Common myeloid progenitor, CD34-positive (primary cell): ENCODE measurements around the gene LRP10.

ENCODE experiments used
- CTCF ChIA-PET: fragments of 350-600 bp; sonication (Branson Sonifier 250); formaldehyde crosslinking; loops from one replicate; lab custom pipeline; 2021; ENCODE audit warnings: antibody characterized with exemption; lab: Charles Lee
- POLR2A ChIA-PET: fragments of 350-600 bp; sonication (Branson Sonifier 250); formaldehyde crosslinking; loops from one replicate; lab custom pipeline; 2021; ENCODE audit warnings: antibody characterized with exemption; lab: Charles Lee
- DNase-seq, 3 donors: peaks; one replicate each; pipeline versions ENCODE4 v3.0.0 to v3.0.0-alpha.2; 2013
- H3K27ac ChIP-seq, 2 experiments: 1 replicate in 1 of 2; 2 replicates in 1 of 2; pipeline ENCODE4 v1.7.0; 2013; ENCODE audit warnings: inconsistent platforms in 2 of 2, low read length in 2 of 2, mild to moderate bottlenecking in 2 of 2, low read depth in 1 of 2, moderate library complexity in 1 of 2; ENCODE audit not compliant: severe bottlenecking in 2 of 2, insufficient read depth in 1 of 2, poor library complexity in 1 of 2
- H3K27me3 ChIP-seq, 5 experiments: replicated peaks in 2 of 5; 1 replicate in 3 of 5; 2 replicates in 2 of 5; pipeline versions ENCODE4 v1.6.1 to v1.7.0; 2013; ENCODE audit warnings: low read length in 4 of 5, mild to moderate bottlenecking in 2 of 5, moderate library complexity in 2 of 5, inconsistent platforms in 1 of 5; ENCODE audit not compliant: insufficient read depth in 5 of 5, control insufficient read depth in 4 of 5
- H3K36me3 ChIP-seq, 4 experiments: 1 replicate in 2 of 4; 2 replicates in 2 of 4; pipeline versions ENCODE4 v1.6.1 to v1.7.0; 2013; ENCODE audit warnings: low read length in 3 of 4, control low read depth in 1 of 4, mild to moderate bottlenecking in 1 of 4; ENCODE audit not compliant: control insufficient read depth in 4 of 4, insufficient read depth in 4 of 4
- H3K4me1 ChIP-seq, 4 experiments: 1 replicate in 3 of 4; 2 replicates in 1 of 4; pipeline versions ENCODE4 v1.6.1 to v1.7.1; 2013; ENCODE audit warnings: low read length in 3 of 4, mild to moderate bottlenecking in 3 of 4, control low read depth in 1 of 4, inconsistent platforms in 1 of 4, moderate library complexity in 1 of 4; ENCODE audit not compliant: control insufficient read depth in 4 of 4, insufficient read depth in 4 of 4; ENCODE audit errors: control extremely low read depth in 1 of 4
- H3K4me3 ChIP-seq, 7 experiments: 1 replicate in 4 of 7; 2 replicates in 3 of 7; pipeline versions ENCODE4 v1.5.1 to v1.7.0; 2013; ENCODE audit warnings: mild to moderate bottlenecking in 7 of 7, low read length in 6 of 7, moderate library complexity in 6 of 7, inconsistent platforms in 2 of 7, low read depth in 2 of 7, control low read depth in 1 of 7; ENCODE audit not compliant: insufficient read depth in 4 of 7, control insufficient read depth in 1 of 7; ENCODE audit errors: extremely low read depth in 1 of 7
- H3K9me3 ChIP-seq, 5 experiments: 1 replicate in 4 of 5; 2 replicates in 1 of 5; pipeline versions ENCODE4 v1.6.1 to v1.7.1; 2013; ENCODE audit warnings: low read length in 4 of 5, mild to moderate bottlenecking in 2 of 5, inconsistent platforms in 1 of 5, low read depth in 1 of 5, moderate library complexity in 1 of 5; ENCODE audit not compliant: control insufficient read depth in 4 of 5, insufficient read depth in 2 of 5; ENCODE audit errors: control extremely low read depth in 1 of 5
- WGBS: methylation state at CpG from one replicate; pipeline ENCODE4 v1.1.5; 2013; ENCODE audit not compliant: insufficient coverage; 5-methylcytosine and 5-hydroxymethylcytosine counted together

Gene LRP10

GRCh38 chr14:22861651-22862050 lies 9.9 kb upstream of the LRP10 start:
- ChIA-PET POLR2A (interaction anchor here (0.6 to 2.0 kb wide), 2 partner anchors 9 to 52 kb away, joined by 4 to 6 read pairs; no protein-coding TSS in a partner anchor), CTCF (interaction anchor here (1.1 to 23.5 kb wide), 7 partner anchors 8 to 292 kb away, joined by 3 to 707 read pairs (median 5); partner anchors contain the start of genes LRP10, MMP14 and MRPL52)

DNA sequence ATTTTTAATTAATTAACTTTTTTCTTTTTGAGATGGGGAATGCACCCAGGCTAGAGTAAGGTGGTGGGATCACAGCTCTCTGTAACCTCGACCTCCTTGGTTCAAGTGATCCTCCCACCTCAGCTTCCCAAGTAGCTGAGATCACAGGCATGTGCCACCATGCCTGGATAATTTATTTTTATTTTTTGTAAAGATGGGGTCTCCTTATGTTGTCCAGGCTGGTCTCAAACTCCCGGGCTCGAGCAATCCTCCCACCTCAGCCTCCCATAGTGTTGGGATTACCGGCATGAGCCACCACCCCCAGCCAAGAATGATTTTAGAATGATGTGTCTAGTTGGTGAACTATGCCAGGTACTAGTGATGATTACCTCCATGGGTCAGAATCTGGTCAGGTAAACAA lies 6.6 kb upstream of the LRP10 start:
- ChIA-PET CTCF (interaction anchor here (1.0 to 7.1 kb wide), 3 partner anchors 7 to 17 kb away, joined by 5 to 44 read pairs (median 32); partner anchors contain the start of gene LRP10), POLR2A (interaction anchor here (1.2 kb wide), 1 partner anchor 15 kb away, joined by 3 read pairs; no protein-coding TSS in a partner anchor)
- Histone ChIP-seq H3K27me3 (peaks cover 3 to 41% (median 10%) of the 10 kb centered on the region in 5 experiments), H3K9me3 (peaks cover 0 to 12% (median 3%) of the 10 kb centered on the region in 5 experiments), H3K27ac (no peak overlapping the region), H3K4me1 (no peaks in the 10 kb centered on the region), H3K36me3 (no peaks in the 10 kb centered on the region), H3K4me3 (no peak overlapping the region)
- DNase-seq = no peak
- WGBS = 80% methylated on average over 1 of the region's 4 CpGs

More at GRCh38 chr14:22861651-22862050, 9.9 kb upstream of the LRP10 start:
- Histone ChIP-seq H3K36me3 (no peaks in the 10 kb centered on the region), H3K4me1 (no peaks in the 10 kb centered on the region), H3K4me3 (no peak overlapping the region), H3K27me3 (peaks cover 3 to 54% (median 14%) of the 10 kb centered on the region in 5 experiments), H3K27ac (no peak overlapping the region), H3K9me3 (peaks cover 0 to 14% (median 4%) of the 10 kb centered on the region in 5 experiments)
- no peak for DNase-seq

GRCh38 chr14:22865424-22866405 lies 5.8 kb upstream of the LRP10 start:
- CTCF ChIA-PET = interaction anchor here (1.0 to 7.1 kb wide), 3 partner anchors 12 to 17 kb away, joined by 4 to 44 read pairs (median 5); no protein-coding TSS in a partner anchor
- DNase-seq = no peak
- Histone ChIP-seq H3K4me3 (no peak overlapping the region), H3K27me3 (peaks cover 3 to 35% (median 10%) of the 10 kb centered on the region in 5 experiments), H3K4me1 (peaks cover 2 to 6% (median 3%) of the 10 kb centered on the region in 4 experiments), H3K27ac (no peak overlapping the region), H3K9me3 (peaks cover 0 to 8% (median 3%) of the 10 kb centered on the region in 5 experiments), H3K36me3 (no peaks in the 10 kb centered on the region)
- 92% methylated on average over 2 of the region's 6 CpGs for WGBS
- POLR2A ChIA-PET = interaction anchor here (0.6 to 1.2 kb wide), 3 partner anchors 16 to 404 kb away, joined by 3 to 5 read pairs (median 4); no protein-coding TSS in a partner anchor

DNA sequence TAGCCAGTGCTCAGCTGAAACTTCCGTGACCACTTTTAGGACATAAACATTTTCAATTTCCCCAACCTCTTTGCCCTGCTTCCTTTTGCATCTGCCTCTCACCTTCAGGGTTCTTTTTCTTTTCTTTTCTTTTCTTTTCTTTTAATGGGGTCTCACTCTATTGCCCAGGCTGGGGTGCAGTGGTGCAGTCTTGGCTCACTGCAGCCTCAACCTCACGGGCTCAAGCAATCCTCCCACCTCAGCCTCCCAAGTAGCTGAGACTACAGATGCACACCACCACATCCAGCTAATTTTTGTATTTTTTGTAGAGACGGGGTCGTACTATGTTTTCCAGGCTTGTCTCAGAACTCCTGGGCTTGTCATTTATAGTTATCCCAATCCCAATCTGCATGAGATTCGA lies 4.7 kb upstream of the LRP10 start:
- H3K4me1 ChIP-seq = peaks cover 6 to 16% (median 14%) of the 10 kb centered on the region in 4 experiments
- POLR2A ChIA-PET = no interaction called here
- H3K27me3 ChIP-seq = peaks cover 0 to 29% (median 6%) of the 10 kb centered on the region in 5 experiments
- DNase-seq = no peak
- 100% methylated on average over 3 of the region's 5 CpGs for WGBS
- H3K9me3 ChIP-seq = peaks cover 0 to under 1% (median 0%) of the 10 kb centered on the region in 5 experiments
- no peaks in the 10 kb centered on the region for H3K36me3 ChIP-seq
- H3K4me3 ChIP-seq = no peak overlapping the region
- H3K27ac ChIP-seq = no peak overlapping the region
- CTCF ChIA-PET = interaction anchor here (1.1 to 7.1 kb wide), 2 partner anchors 13 kb away, joined by 4 to 44 read pairs; no protein-coding TSS in a partner anchor

GRCh38 chr14:22870811-22871223 lies 723 bp upstream of the LRP10 start:
- DNase-seq = peak in 2 of 3 donors; percentile 36 to 49
- Histone ChIP-seq H3K4me3 (peak overlapping the region in 5 of 7 experiments; percentile 74 to 91 (median 81)), H3K36me3 (peaks cover 0 to 18% (median 10%) of the 10 kb centered on the region in 4 experiments), H3K9me3 (no peaks in the 10 kb centered on the region), H3K27ac (peak overlapping the region; percentile 29 to 82), H3K27me3 (peaks cover 0 to 9% (median 2%) of the 10 kb centered on the region in 5 experiments), H3K4me1 (peaks cover 8 to 24% (median 22%) of the 10 kb centered on the region in 4 experiments)
- POLR2A ChIA-PET = interaction anchor here (1.2 kb wide), 1 partner anchor 9 kb away, joined by 4 read pairs; no protein-coding TSS in a partner anchor
- CTCF ChIA-PET = interaction anchor here (1.0 to 6.6 kb wide), 10 partner anchors 9 to 314 kb away, joined by 3 to 75 read pairs (median 20); no protein-coding TSS in a partner anchor
- WGBS = no CpG with 5 or more reads among the region's 1 CpG

- Histone ChIP-seq H3K9me3 (no peaks in the 10 kb centered on the region), H3K36me3 (peaks cover 0 to 32% (median 20%) of the 10 kb centered on the region in 4 experiments), H3K4me1 (peaks cover 8 to 24% (median 22%) of the 10 kb centered on the region in 4 experiments), H3K27me3 (peaks cover 0 to 2% (median 0%) of the 10 kb centered on the region in 5 experiments), H3K4me3 (peak overlapping the region; percentile 59 to 91 (median 78)), H3K27ac (peak overlapping the region; percentile 29 to 82)
- ChIA-PET POLR2A (interaction anchor here (0.5 to 0.7 kb wide), 2 partner anchors 43 to 106 kb away, joined by 3 read pairs; partner anchors contain the start of gene OXA1L), CTCF (interaction anchor here (0.8 to 6.6 kb wide), 20 partner anchors 10 to 316 kb away, joined by 3 to 75 read pairs (median 6); partner anchors contain the start of genes AJUBA and REM2)
- WGBS = 0% methylated on average over 39 of the region's 45 CpGs
- DNase-seq = peak; percentile 61 to 65 (median 62)
Measured at GRCh38 chr14:22872033-22872832, 693 bp downstream of the LRP10 start.
